Stimulated activated naive CD4-positive, alpha-beta T cell (primary cell): ENCODE results near the gene YKT6.
"Not testable (repeated sequence)": the region's sequence is repeated elsewhere in the genome, so short reads cannot be mapped to it uniquely, and the experiment has no call there.

Experiments
- DNase-seq, 6 experiments: peaks; one replicate each; lab custom pipeline; 2025; lab: John Stamatoyannopoulos, UW

Gene YKT6

DNA sequence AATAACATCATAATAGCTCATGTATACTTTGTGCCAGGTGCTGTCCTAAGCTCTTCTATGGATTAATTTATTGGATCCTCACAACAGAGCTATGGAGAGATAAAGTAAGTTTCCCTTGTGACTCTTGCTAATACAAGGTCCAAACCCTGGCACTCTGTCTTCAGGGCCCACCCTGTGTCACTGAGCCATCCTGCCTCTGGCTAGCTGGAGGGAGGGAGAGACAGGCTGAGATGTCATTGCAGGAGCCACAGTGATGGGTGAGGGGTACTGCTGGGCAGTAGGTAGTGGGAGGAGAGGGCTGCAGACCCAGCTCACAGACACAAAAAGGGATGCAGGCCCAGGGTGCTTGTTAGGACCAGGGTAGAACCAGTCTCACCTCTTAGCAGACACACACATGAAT, 28.4 kb upstream of the YKT6 start:
- no peak for DNase-seq

DNA sequence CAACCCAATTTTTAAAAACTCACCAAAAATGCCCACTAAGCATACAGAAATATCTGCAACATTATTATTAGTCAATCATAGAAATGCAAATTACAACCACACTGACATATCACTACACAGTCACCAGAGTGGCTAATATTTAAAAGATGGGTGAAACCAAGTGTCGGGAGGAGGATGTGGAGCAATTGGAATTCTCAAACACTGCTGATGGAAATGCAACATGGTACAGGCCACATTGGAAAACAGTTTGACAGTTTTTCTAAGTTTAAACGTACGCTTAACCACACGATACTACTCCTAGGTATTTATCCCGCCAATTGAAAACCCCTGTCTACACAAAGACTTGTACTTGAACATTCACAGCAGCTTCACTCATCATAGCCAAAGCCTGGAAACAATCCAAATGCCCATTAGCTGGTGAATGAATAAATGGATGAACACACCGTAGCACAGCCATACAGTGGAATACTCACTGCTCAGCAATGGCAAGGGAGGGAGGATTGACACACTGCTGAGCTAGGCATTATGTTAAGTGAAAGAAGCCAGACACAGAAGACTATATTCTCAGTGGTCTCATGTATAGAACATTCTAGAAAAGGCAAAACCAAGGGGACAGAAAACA, 27.9 kb upstream of the YKT6 start:
- no peak for DNase-seq

DNA sequence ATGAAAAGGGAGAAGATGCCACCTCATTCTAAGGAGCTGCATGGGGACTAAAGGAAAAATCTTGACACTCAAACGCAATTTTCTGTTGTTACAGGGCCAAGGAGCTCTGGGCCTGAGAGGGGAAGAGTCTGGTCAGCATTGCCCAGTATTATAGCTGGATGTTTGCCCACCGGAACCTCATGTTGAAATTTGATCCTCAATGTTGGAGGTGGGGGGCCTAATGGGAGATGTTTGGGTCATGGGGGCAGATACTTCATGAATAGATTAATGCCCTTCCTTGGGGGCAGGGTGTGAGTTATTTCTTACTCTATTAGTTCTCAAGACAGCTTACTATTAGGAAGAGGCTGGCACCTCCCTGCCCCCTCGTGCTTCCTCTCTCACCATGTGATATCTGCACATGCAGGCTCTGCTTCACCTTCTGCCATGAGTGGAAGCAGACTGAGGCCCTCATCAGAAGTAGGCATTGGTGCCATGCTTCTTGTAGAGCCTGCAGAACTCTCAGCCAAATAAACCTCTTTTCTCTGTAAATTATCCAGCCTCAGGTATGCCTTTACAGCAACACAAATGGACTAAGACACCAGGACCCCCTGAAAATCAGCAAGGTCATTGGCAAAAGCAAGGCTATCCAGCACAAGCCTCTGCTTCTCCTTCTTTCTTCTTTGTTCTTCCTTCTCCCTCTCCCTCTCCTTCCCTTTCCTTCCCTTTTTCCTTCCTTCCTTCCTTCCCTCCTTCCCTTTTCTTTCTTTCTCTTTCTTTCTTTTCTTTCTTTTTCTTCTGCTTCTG, 26.7 kb upstream of the YKT6 start:
- DNase-seq, result no peak

DNA sequence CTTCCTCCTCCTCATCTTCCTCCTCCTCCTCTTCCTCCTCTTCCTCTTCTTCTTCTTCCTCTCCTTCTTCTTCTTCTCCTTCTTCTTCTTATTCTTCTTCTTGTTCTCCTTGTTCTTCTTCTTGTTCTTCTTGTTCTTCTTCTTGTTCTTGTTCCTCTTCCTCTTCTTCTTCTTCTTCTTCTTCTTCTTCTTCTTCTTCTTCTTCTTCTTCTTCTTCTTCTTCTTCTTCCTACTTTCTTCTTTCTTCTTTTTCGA, 26.2 kb upstream of the YKT6 start:
- DNase-seq, result not testable (repeated sequence)

DNA sequence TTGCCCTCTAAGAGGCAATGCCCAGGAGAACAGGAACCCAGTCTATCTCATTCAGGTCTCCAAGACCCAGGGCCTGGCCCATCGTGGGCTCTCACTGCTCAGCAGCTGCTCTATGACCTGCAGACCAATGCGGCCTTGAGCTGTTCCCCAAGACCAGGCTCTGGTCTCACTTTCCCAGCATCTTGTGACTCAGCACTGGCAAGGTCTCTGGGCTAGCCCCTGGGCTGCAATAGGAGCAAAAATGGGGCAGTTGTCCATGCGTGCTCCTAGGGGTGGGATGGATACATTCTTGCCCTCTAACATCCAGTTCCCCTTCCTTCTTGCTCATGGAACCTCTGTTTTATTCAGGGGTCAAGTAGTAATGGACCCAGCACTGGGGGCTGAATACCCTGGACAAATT, 25.0 kb upstream of the YKT6 start:
- DNase-seq, result no peak

DNA sequence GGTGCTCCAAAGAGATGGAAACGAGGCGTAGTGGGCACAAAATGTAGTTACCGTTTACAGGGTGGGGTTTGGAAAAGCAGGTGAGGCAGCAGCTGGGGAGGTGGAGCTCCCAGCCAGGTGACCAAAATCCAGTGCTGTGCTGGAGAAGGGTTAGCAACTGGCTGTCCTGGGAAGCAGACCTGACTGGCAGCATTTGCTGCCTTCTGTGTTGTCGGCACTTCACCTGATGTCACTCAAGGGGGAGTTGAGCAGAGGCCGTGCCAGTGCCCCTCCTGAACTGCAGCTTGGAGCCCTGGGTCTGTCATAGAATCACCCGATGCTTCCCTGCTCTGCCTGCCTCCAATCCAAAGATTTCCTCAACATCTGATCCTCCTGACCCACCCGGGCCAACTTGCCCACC, 24.3 kb upstream of the YKT6 start:
- DNase-seq, result no peak

DNA sequence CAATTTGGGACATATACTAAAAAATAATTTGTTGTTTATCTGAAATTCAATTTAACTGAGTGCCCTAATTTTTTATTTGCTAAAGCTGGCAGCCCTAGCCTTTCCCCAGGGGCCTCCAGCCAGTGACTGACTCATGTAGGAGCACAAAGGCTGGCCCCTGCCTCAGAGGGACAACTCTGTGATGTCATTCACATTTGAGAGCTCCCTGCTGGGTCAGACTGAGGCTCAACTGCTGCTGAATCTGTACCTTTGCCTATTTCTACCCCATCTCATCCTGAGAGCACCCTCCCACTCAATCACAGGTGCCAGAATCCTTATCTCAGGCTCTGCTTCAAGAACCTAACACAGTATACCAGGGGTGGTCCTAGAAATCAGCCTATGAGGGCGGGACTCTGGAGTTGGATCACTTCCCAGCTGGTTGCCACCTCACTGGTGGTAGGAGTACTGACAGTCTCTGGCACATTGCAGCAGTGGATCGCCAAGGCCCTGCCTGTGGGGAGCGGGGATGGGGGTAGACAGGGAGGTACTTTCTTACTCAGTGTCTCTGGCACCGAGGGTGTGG, 23.1 kb upstream of the YKT6 start:
- no peak for DNase-seq

DNA sequence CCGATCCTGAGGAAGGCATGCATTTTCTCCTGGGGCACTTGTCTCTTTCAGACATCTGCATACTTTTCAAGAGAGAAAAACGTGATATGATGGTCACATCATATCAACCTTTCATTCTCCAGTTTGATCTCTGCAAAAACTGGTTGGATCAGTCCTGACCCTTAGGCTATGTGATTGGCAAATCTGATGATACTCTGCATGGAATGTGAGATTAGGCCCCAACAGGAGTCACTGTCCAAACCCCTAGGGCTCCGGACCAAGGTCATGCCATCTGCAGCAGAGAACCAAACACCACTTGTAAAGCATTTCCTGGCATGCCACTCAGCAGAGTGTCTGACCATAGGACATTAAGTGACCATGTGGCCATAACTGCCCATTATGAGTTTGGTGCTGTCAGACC, 20.1 kb upstream of the YKT6 start:
- no peak for DNase-seq

DNA sequence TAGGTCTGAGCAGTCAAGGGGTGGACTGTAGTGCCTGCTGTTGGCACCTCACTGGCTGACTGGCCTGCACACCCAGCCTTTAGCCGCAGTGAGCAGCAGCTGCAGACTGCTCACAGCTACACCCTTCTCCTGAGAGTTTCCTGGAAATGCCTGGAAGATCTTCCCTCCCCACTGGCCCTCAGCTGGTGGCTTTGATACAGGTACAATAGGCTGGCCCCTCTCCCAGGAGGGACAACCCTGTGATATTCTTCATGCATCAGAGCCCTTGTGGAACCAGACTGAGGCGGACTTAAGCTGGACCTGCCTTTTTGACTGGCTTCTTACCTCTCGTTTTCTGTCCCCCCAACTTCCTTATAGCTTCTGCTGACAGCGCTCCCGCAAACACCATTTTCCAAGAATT, 18.0 kb upstream of the YKT6 start:
- DNase-seq, result no peak

DNA sequence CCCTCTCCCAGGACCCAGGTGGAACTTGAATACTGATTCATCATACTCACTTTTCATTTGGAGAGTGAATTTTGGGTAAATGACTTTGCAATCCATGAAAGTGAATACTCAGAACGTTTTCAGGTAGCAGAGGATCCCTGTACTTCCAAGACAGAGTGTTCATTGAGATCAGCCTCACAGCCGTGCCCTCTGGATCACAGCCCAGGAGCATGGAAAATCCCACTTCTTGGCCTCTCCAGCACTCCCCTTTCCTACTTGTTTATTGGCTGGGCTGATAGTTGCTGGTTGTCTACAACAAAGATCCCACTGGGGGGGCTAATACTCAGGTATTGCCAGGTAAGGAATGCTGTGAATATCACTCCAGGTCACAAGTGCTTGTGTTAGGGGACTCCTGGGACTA, 17.4 kb upstream of the YKT6 start:
- DNase-seq, result no peak

DNA sequence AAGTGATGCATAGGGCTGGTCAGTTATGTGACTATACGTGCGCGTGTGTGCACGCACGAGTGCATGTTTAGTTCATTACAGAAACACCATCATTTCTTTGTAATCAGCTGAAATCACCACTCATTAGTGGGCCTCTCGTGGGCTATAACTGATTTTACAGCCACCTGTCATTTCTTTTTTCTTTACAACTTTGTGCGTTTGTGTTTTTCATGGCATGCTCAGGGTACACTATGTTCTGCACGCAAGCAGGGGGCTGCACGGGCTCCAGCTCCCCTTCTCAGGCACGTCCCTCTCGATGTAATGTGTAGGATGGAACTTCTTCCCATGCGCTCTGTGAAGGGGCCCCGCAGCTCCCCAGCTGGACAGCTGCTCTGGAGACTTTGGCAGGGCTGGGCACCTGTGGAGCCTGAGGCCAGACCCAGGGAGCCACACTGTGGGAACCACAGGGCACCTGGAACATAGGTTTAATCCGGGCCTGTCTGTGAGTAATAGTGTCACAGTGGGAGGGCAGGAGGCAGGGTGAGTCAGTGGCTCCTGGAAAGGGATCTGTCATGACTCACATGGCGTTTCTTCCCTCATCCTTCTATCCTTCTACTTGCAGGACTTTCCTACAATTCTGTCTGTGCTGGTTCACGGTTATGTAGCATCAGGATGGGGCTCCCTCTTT, 16.4 kb upstream of the YKT6 start:
- no peak for DNase-seq

DNA sequence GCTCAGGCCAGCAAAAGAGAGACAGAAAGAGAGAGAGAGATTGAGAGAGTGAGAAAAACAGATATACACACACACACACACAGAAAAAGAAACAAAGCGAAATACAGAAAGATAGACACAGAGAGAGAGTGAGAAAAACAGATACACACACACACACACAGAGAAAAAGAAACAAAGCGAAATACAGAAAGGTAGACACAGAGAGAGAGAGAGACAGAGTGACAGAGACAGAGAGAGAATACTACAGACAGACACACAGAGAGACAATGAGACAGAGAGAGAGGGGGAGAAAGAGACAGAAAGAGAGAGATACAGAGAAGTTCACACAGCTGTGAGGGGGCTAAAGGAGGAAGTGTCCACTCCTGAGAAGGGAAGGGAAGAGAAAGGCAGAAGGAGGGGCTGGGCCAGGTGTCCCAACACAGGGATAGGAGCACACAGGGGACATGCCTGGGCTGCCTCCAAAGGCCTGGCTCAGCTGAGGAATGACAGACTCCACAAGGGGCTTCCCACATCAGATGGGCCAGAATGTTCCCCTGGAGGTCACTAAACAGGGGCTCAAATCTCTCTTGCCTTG, 15.8 kb upstream of the YKT6 start:
- DNase-seq, result no peak

DNA sequence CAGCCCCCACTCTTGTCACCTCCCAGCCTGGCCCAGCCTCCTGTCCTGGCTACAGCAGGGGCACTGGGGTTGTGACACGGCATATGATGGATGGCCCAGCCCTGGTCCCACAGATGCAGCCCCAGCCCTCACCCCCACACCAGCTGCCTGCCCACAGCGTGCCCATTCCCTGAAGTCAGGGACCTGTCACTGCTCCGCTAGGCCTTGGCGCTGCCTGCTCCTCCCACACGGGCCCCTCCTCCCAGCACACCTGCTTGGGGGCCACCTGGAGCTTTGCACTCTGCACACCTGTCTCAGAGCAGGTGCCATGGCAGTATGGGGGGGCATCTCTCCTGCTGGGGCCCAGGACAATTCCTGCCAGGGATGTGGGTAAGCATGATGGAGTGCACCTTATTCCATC, 15.0 kb upstream of the YKT6 start:
- DNase-seq, result no peak

DNA sequence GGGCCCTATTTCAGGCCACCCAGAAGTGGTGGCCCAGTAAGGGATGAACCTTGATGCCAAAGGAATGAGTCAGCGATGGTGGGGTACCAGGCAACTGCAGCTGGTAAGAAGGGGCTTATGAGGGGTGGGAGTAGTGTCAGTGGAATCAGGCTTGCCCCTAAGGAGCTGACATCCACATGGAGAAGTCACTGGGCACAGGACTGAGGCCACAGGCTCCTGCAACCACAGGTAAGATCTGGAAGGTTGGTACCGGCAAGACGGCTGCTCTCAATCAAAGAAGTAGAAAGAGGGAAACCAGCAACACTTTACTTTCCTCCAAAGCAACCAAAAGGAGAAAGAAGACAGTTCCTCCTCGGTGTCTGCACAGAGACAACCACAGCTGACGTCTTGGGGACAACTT, 14.0 kb upstream of the YKT6 start:
- no peak for DNase-seq

DNA sequence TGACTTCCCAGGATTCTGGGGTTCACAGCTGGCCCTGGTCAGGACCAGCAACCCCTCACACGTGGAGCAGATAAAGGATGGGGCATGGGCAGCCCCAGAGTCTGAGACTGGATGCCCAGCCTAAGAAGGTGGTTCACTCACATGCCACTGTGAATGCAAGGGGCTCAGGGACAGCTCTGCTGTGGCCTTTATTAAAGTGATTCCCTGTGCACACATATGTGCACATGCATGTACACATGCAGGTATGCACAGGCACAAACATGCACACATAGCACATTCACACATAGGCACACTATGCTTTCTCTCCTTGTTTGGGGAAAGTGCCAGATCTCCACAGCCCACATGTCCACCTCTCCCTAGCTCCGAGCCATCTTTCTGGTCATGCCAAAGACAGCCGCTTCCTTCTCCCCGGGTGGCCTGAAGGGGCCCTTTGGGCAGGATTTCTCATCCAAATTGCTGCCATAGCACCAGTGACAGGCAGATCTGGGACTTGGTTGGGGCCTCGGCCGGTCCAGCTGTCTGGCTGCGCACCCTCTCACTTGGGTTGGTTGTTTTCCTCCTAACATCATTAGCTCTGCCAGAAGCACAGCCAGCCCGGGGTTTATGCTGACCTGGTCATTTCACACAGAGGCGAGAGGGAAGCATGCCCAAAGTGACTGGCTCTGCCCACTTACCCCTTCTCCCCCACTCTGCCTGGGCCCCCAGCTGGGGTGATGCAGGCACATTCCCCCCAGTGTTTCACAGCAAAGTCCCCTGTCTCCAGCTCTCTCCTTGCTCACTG, 13.0 kb upstream of the YKT6 start:
- DNase-seq, result no peak

DNA sequence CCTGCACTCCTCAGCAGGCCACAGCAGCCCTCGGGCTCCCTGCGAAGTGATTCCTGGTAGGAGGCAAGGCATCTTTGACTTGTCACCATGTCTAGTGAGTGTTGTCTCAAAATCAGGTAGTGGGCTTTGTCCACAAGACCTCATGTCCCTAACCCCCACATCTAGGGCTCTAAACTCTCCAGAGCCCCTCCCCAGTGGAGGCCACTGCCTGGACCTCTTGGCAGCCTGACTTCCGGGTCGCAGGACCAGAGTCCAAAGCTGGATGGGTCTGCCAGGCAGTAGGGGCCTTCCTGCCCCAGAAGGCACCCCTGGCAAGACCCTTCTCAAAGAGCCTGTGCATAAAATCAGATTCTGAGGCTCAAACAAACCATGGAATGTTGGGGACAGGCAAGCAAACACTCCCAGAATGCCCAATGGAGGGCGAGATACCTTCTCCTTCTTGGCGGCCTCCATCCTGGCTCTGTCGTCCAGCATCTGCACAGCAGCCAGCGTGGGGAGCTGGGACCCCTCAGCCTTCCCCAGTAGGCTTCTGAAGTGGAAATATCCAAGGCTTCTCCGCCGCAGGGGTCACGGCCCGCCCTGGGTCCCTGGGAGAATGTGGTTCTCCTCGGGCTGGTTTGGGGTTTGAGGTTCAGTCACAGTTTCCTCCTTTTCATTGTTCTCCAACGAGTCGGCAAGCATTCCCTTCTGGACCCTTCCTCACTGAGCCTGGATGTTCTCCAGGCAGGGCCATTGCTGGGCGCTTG, 12.1 kb upstream of the YKT6 start:
- no peak for DNase-seq

DNA sequence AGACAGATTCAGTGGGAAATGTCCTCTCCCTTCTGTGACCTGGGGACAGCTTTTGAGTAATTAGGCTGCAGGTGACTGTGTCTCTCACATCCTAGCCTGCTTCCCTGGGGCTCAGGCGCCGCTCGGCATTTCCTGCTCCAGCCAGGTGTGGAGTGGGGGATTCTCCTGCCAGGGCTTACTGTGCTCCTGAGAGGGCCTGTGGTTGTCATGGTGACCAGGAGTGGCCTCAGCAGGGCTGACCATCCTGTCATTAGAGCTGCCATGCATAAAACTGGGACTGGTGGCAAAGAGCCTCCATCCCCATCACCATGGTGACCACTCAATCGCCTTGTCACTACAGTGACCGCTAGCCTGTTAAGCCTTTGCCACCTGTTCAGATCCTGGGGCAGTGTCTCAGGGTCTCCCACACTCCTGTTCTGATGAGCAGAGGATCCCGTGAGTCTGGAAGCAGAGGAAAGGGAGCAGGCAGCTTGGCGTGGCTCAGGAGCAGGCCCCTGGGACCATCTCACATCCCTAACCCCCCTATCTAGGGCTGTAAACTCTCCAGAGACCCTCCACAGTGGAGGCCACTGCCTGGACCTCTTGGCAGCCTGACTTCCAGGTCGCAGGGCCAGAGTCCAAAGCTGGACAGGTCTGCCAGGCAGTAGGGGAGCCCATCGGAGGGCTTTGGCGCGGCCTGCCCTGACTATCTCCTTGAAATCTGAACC, 11.3 kb upstream of the YKT6 start, which contains the start of gene GCK:
TSS of gene GCK (minus strand) at position 154 of the 707 bp plus-strand sequence. CDS start 486 bp downstream, outside the sequence.
- no peak for DNase-seq

DNA sequence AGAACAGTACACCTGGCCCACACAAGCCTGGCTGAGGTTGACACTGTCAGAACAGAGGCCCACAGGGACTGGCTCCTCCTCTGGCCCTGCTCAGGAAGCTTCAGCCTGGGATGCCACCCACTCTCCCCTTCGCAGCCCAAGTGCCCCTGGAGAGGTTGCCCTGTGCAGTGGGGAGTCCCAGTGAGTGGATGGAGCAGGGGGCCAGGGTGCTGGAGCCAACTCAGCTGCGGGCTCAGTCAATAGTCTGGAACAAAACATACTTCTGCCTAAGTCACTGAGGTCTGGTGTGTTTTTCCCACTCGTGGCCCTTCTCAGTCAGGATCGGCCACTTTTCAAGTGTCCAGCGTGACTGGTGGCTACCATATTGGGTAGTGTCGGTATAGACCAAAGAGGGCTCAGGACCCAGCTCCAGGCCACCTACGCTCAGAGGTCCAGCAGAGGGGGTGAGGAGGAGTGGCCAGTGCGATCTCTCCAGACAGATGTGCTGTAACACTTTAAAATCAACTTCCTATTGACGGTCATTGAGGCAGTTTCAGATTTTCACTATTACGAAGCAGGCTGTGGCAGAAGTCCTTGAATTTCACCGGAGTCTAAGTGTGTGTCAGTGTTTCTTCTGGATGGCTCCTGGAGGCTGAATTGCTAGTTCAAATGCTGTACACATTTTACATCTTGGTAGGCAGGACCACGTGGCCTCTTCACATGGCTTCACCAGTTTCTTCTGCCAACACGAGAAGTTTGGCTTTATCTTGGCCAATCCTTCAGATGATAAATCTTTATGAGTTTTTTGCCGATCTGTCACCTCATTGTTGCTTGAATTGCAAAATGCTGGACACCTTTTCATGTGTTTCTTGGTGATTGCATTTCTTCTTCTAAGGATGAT, 10.5 kb upstream of the YKT6 start:
- DNase-seq, result no peak

DNA sequence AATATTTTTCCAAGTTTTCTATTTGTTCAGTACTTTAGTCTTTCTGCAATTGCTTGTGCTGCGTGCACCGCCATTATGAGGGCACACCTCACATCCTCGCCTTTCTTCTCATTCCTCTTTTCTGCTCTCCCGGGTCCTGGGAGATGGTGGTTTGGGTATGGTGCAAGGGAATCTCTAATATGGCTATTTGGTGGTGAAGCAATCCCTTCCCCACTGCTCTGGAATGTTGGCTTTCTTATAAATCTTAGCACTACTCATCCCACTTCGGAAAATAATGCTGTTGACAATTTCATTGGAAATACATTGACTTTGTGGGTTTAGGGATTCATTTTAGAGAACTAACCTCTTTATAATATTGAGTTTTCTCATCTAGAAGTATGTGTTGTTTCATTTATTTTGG, 9.6 kb upstream of the YKT6 start:
- no peak for DNase-seq
